Muscle of leg (tissue), 11 donors: ENCODE measurements around the gene STOM. TPM values are rescaled to one million over a fixed set of nuclear protein-coding genes. Genes with fewer than 3 reads are reported as not detected.
A peak's percentile ranks its signal among the peaks of the same experiment; 100 is the strongest.

ENCODE experiments used
- DNase-seq: peaks from one replicate; pipeline ENCODE4 v3.0.0; 2013
- H3K27ac ChIP-seq: one replicate; pipeline ENCODE4 v1.5.1; 2013; ENCODE audit warnings: mild to moderate bottlenecking, low read length, control low read depth
- H3K27me3 ChIP-seq: one replicate; pipeline ENCODE4 v1.6.1; 2013; ENCODE audit warnings: low read length; ENCODE audit not compliant: control insufficient read depth, insufficient read depth
- H3K36me3 ChIP-seq: one replicate; pipeline ENCODE4 v1.6.1; 2013; ENCODE audit warnings: low read length; ENCODE audit not compliant: control insufficient read depth, insufficient read depth
- H3K4me1 ChIP-seq: one replicate; pipeline ENCODE4 v1.6.1; 2013; ENCODE audit warnings: low read length; ENCODE audit not compliant: control insufficient read depth, insufficient read depth
- H3K4me3 ChIP-seq: one replicate; pipeline ENCODE4 v1.5.1; 2013; ENCODE audit warnings: low read length, control low read depth
- H3K9me3 ChIP-seq: replicated peaks from 2 replicates; pipeline ENCODE4 v1.6.1; 2013; ENCODE audit warnings: low read depth, low read length; ENCODE audit not compliant: control insufficient read depth
- WGBS: methylation state at CpG from one replicate; pipeline ENCODE4 v1.1.5; 2013; ENCODE audit warnings: missing lambda C conversion rate; ENCODE audit not compliant: insufficient coverage; 5-methylcytosine and 5-hydroxymethylcytosine counted together
- polyA plus RNA-seq, 8 donors: library from polyadenylated mRNA; unstranded; fragments of 120-200 nt; gene quantifications; one replicate each; pipeline versions ENCODE4 v1.2.1 to v1.2.3, GENCODE V29; 2013; ENCODE audit warnings: inconsistent platforms in 1 of 8, low replicate concordance in 1 of 8; ENCODE audit not compliant: insufficient read length in 8 of 8, insufficient read depth in 1 of 8
- total RNA-seq: library from RNA; stranded (reverse); fragments of 120-200 nt; gene quantifications from one replicate; pipeline ENCODE4 v1.2.4, GENCODE V29; 2013

Gene STOM
- total and polyA plus RNA-seq, 9 donors, result 51.7 to 94.5 (median 76.0) TPM

GRCh38 chr9:121312169-121312568, 57.9 kb downstream of the STOM start:
- Histone ChIP-seq H3K27me3 (no peaks in the 10 kb centered on the region), H3K4me3 (no peak overlapping the region), H3K4me1 (peaks cover 3% of the 10 kb centered on the region), H3K9me3 (no peaks in the 10 kb centered on the region), H3K36me3 (peaks cover 82% of the 10 kb centered on the region), H3K27ac (no peak overlapping the region)
- 88% methylated on average over 15 of the region's 17 CpGs for WGBS
- no peak for DNase-seq

GRCh38 chr9:121310571-121310970, 59.5 kb downstream of the STOM start:
- no peak overlapping the region for H3K4me3 ChIP-seq
- no peaks in the 10 kb centered on the region for H3K9me3 ChIP-seq
- H3K27ac ChIP-seq, result no peak overlapping the region
- H3K4me1 ChIP-seq, result peaks cover 5% of the 10 kb centered on the region
- no peak for DNase-seq
- H3K36me3 ChIP-seq, result peaks cover 81% of the 10 kb centered on the region
- no peaks in the 10 kb centered on the region for H3K27me3 ChIP-seq
- 89% methylated on average over 9 of the region's 9 CpGs for WGBS

- Histone ChIP-seq H3K4me3 (no peak overlapping the region), H3K27ac (no peak overlapping the region), H3K36me3 (peaks cover 82% of the 10 kb centered on the region), H3K27me3 (no peaks in the 10 kb centered on the region), H3K9me3 (no peaks in the 10 kb centered on the region), H3K4me1 (peaks cover 9% of the 10 kb centered on the region)
- no peak for DNase-seq
- WGBS, result 89% methylated on average over 7 of the region's 7 CpGs
Observed at GRCh38 chr9:121309833-121310425, 60.1 kb downstream of the STOM start.

DNA sequence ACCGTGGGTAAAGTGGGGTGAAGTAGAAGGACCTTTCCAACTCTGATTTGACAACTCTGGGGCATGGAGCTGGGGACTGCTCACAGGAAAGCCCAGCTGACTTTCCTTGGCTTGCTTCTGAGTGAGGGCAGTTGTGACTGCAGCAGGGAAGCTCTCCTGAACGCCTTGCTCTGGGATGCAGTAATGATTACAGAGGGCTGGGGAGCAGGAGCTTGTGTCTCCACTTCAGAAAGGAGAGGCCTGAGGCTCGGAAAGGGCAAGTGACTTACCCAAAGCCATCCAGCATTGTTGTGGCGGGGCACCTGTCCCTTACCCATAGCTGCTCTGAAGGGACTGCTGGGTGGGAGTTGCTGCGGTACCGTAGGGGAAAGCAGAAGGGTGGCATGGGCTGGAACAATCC, 60.9 kb downstream of the STOM start:
- Histone ChIP-seq H3K27me3 (no peaks in the 10 kb centered on the region), H3K4me3 (no peak overlapping the region), H3K36me3 (peaks cover 86% of the 10 kb centered on the region), H3K9me3 (no peaks in the 10 kb centered on the region), H3K27ac (no peak overlapping the region), H3K4me1 (peaks cover 11% of the 10 kb centered on the region)
- 86% methylated on average over 6 of the region's 6 CpGs for WGBS
- no peak for DNase-seq

- Histone ChIP-seq H3K36me3 (peaks cover 86% of the 10 kb centered on the region), H3K4me3 (no peak overlapping the region), H3K27me3 (no peaks in the 10 kb centered on the region), H3K9me3 (no peaks in the 10 kb centered on the region), H3K27ac (no peak overlapping the region), H3K4me1 (peaks cover 15% of the 10 kb centered on the region)
- DNase-seq, result no peak
- 80% methylated on average over 12 of the region's 13 CpGs for WGBS
Observed at GRCh38 chr9:121308765-121309164, 61.3 kb downstream of the STOM start.

- H3K9me3 ChIP-seq, result no peaks in the 10 kb centered on the region
- H3K36me3 ChIP-seq, result peaks cover 86% of the 10 kb centered on the region
- 67% methylated on average over 1 of the region's 2 CpGs for WGBS
- H3K4me3 ChIP-seq, result no peak overlapping the region
- H3K27me3 ChIP-seq, result no peaks in the 10 kb centered on the region
- peaks cover 15% of the 10 kb centered on the region for H3K4me1 ChIP-seq
- no peak overlapping the region for H3K27ac ChIP-seq
- DNase-seq, result no peak
Observed at GRCh38 chr9:121307976-121308375, 62.1 kb downstream of the STOM start.

GRCh38 chr9:121305269-121305994, 64.6 kb downstream of the STOM start:
- peaks cover 75% of the 10 kb centered on the region for H3K36me3 ChIP-seq
- H3K27ac ChIP-seq, result peak overlapping the region; percentile 42
- H3K4me1 ChIP-seq, result peaks cover 29% of the 10 kb centered on the region
- no peaks in the 10 kb centered on the region for H3K27me3 ChIP-seq
- no peak overlapping the region for H3K4me3 ChIP-seq
- WGBS, result 32% methylated on average over 5 of the region's 13 CpGs
- no peaks in the 10 kb centered on the region for H3K9me3 ChIP-seq
- peak; percentile 71 for DNase-seq

DNA sequence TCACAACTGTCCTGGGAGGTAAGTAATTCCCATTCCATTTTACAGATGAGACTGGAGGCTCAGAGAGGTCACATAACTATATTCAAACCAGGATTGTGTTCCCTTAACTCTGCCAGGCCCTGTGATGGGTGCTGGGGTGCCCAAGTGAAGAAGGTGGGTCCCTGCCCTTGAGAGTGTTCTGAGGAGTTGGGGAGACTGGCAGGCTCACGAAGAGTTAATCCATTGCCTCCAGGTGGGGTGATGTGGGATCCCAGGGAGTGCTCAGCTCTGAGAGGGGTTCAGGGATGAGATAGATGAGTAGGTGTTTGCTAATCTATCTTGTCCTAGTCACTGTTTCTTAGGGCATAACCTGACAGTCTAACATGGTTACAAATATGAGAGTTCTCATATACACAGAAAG, 65.3 kb downstream of the STOM start:
- 60% methylated on average over 1 of the region's 1 CpG for WGBS
- H3K4me1 ChIP-seq, result peaks cover 32% of the 10 kb centered on the region
- no peak overlapping the region for H3K4me3 ChIP-seq
- H3K9me3 ChIP-seq, result no peaks in the 10 kb centered on the region
- no peak overlapping the region for H3K27ac ChIP-seq
- no peaks in the 10 kb centered on the region for H3K27me3 ChIP-seq
- no peak for DNase-seq
- H3K36me3 ChIP-seq, result peaks cover 71% of the 10 kb centered on the region

- H3K27ac ChIP-seq, result no peak overlapping the region
- no peaks in the 10 kb centered on the region for H3K27me3 ChIP-seq
- 100% methylated on average over 1 of the region's 3 CpGs for WGBS
- peaks cover 39% of the 10 kb centered on the region for H3K4me1 ChIP-seq
- H3K9me3 ChIP-seq, result no peaks in the 10 kb centered on the region
- H3K4me3 ChIP-seq, result no peak overlapping the region
- no peak for DNase-seq
- H3K36me3 ChIP-seq, result peaks cover 61% of the 10 kb centered on the region
Observed at GRCh38 chr9:121303456-121304451, 66.3 kb downstream of the STOM start.

DNA sequence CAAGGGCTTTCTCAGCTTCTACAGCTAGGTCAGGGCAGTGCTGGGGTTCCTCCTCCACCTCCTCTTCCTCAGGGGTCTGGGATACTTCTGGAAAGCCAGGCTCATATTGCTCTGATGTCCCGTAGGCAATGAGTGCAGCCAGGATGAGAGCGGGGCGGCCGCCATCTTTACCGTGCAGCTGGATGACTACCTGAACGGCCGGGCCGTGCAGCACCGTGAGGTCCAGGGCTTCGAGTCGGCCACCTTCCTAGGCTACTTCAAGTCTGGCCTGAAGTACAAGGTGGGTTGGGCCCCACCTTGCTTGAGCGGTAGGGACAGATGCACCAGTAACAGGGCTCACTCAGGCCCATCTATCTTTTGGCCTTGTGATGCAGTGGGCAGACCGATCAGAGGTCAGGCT, 67.3 kb downstream of the STOM start:
- no peak for DNase-seq
- Histone ChIP-seq H3K9me3 (no peaks in the 10 kb centered on the region), H3K27me3 (no peaks in the 10 kb centered on the region), H3K4me3 (no peak overlapping the region), H3K36me3 (peaks cover 53% of the 10 kb centered on the region), H3K4me1 (peaks cover 49% of the 10 kb centered on the region), H3K27ac (no peak overlapping the region)
- 90% methylated on average over 12 of the region's 13 CpGs for WGBS
